MM.1S (cell line): ENCODE data around the gene NANOS3.

Experiments
- DNase-seq: peaks from one replicate; pipeline ENCODE4 v3.0.0-alpha.2; 2015
- H2AFZ ChIP-seq: fragments of 300-600 bp; sonication (generic); 2 replicates; pipeline ENCODE4 v1.6.0; 2016; ENCODE audit warnings: antibody characterized with exemption, low read length
- H3F3A ChIP-seq: fragments of 300-600 bp; sonication (generic); 2 replicates; pipeline ENCODE4 v1.6.1; 2016; ENCODE audit warnings: mild to moderate bottlenecking, antibody characterized with exemption, low read length, moderate library complexity, mixed read lengths; ENCODE audit not compliant: insufficient read depth
- H3K27ac ChIP-seq: fragments of 300-600 bp; sonication (generic); 2 replicates; pipeline ENCODE4 v1.5.1; 2016; ENCODE audit warnings: mild to moderate bottlenecking, low read length
- H3K27me3 ChIP-seq: fragments of 300-600 bp; sonication (generic); replicated peaks from 2 replicates; pipeline ENCODE4 v1.6.0; 2016; ENCODE audit warnings: low read length; ENCODE audit not compliant: insufficient read depth
- H3K36me3 ChIP-seq: fragments of 300-600 bp; sonication (generic); replicated peaks from 2 replicates; pipeline ENCODE4 v1.6.1; 2016; ENCODE audit warnings: mild to moderate bottlenecking, low read length, mixed read lengths; ENCODE audit not compliant: insufficient read depth
- H3K4me1 ChIP-seq: fragments of 300-600 bp; sonication (generic); 2 replicates; pipeline ENCODE4 v1.6.1; 2016; ENCODE audit warnings: low read length, mixed read lengths
- H3K4me2 ChIP-seq: fragments of 300-600 bp; sonication (generic); 2 replicates; pipeline ENCODE4 v1.6.0; 2016; ENCODE audit warnings: low read depth, low read length
- H3K4me3 ChIP-seq: fragments of 300-600 bp; sonication (generic); 2 replicates; pipeline ENCODE4 v1.5.1; 2016; ENCODE audit warnings: low read length, mixed read lengths
- H3K79me2 ChIP-seq: fragments of 300-600 bp; sonication (generic); 2 replicates; pipeline ENCODE4 v1.6.1; 2016; ENCODE audit warnings: mixed run types, low read length, mixed read lengths
- H3K9ac ChIP-seq: fragments of 300-600 bp; sonication (generic); 2 replicates; pipeline ENCODE4 v1.6.1; 2016; ENCODE audit warnings: low read length, mixed read lengths
- H3K9me2 ChIP-seq: fragments of 300-600 bp; sonication (generic); replicated peaks from 2 replicates; pipeline ENCODE4 v1.6.1; 2016; ENCODE audit warnings: mild to moderate bottlenecking, low read length, mixed read lengths; ENCODE audit not compliant: insufficient read depth
- H3K9me3 ChIP-seq: fragments of 300-600 bp; sonication (generic); replicated peaks from 2 replicates; pipeline ENCODE4 v1.6.1; 2016; ENCODE audit warnings: mild to moderate bottlenecking, low read length, mixed read lengths; ENCODE audit not compliant: insufficient read depth
- H4K20me1 ChIP-seq: fragments of 300-600 bp; sonication (generic); 2 replicates; pipeline ENCODE4 v1.6.1; 2016; ENCODE audit warnings: mild to moderate bottlenecking, low read length, moderate library complexity, mixed read lengths; ENCODE audit not compliant: insufficient read depth
- EZH2 ChIP-seq: fragments of 300-600 bp; sonication (generic); optimal IDR thresholded peaks from 2 replicates; pipeline ENCODE3; 2017; ENCODE audit warnings: low read depth, mild to moderate bottlenecking, antibody characterized with exemption, low read length, mixed read lengths
- EZH2phosphoT487 ChIP-seq: fragments of 300-600 bp; sonication (generic); IDR thresholded peaks from 2 replicates; pipeline ENCODE4 v1.6.1; 2018; ENCODE audit warnings: antibody characterized with exemption, low read length
- TF ChIP-seq, protein P1 (sequence below): fragments of 300-600 bp; sonication (generic); IDR thresholded peaks from 2 replicates; pipeline ENCODE4 v1.5.1; 2016; ENCODE audit warnings: antibody characterized with exemption, low read length, mixed read lengths

The NANOS3 gene

DNA sequence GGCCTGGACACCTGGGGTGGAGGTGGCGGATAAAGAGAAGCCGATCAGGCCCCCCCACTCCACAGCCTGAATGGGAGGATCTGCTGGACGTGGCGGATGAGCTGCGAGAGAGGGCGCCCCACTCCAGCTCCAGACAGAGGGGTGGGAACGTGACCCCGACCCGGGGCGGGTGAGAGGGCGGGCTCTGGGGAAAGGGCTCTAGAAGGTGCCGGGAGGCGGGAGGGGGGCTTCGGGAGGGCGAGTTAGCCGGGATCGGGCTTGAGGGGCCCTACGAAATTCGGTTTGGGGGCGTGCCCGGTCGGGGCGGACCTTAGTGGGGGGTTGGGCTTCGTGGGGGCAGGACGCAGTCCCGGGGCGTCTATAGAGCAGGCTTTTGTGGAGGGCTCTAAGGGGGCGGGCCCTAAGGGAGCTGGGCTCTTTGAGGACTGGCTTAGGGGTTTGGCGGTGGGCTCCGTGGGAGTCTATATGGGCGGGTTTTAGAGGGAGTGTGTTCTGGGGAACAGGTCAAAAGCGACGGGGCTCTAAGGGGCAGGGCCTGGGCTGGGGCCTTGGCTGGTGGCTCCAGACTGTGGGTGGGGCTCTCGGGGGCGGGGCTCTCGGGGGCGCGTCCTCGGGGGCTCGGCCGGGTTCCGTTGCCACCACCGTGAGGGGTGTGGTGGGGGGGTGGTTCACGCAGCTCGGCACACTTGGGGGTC is 4.1 kb upstream of the NANOS3 start:
- no peaks in the 10 kb centered on the region for H3K36me3 ChIP-seq
- DNase-seq: no peak
- no peaks in the 10 kb centered on the region for H3K9me2 ChIP-seq
- H3K9ac ChIP-seq: no peak overlapping the region
- peak overlapping the region; percentile 44; the same call in 1 of the 2 replicates for H3K4me3 ChIP-seq
- no peak overlapping the region for H3K27ac ChIP-seq
- no peaks in the 10 kb centered on the region for H3K4me1 ChIP-seq
- no peaks in the 10 kb centered on the region for H3K79me2 ChIP-seq
- TF ChIP-seq EZH2phosphoT487 (no peak), EZH2 (no peak)
- TF ChIP-seq, protein P1, sequence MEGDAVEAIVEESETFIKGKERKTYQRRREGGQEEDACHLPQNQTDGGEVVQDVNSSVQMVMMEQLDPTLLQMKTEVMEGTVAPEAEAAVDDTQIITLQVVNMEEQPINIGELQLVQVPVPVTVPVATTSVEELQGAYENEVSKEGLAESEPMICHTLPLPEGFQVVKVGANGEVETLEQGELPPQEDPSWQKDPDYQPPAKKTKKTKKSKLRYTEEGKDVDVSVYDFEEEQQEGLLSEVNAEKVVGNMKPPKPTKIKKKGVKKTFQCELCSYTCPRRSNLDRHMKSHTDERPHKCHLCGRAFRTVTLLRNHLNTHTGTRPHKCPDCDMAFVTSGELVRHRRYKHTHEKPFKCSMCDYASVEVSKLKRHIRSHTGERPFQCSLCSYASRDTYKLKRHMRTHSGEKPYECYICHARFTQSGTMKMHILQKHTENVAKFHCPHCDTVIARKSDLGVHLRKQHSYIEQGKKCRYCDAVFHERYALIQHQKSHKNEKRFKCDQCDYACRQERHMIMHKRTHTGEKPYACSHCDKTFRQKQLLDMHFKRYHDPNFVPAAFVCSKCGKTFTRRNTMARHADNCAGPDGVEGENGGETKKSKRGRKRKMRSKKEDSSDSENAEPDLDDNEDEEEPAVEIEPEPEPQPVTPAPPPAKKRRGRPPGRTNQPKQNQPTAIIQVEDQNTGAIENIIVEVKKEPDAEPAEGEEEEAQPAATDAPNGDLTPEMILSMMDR: peak; percentile 23
- no peaks in the 10 kb centered on the region for H3K9me3 ChIP-seq
- H3K27me3 ChIP-seq: peaks cover 85% of the 10 kb centered on the region
- H2AFZ ChIP-seq: peak overlapping the region; percentile 53
- H4K20me1 ChIP-seq: no peaks in the 10 kb centered on the region
- H3F3A ChIP-seq: no peaks in the 10 kb centered on the region
- H3K4me2 ChIP-seq: peak overlapping the region; percentile 62; the same call in 1 of the 2 replicates

- Histone ChIP-seq H3K27me3 (peaks cover 80% of the 10 kb centered on the region), H3K9me3 (no peaks in the 10 kb centered on the region), H4K20me1 (no peaks in the 10 kb centered on the region), H3K4me3 (no peak overlapping the region), H3K9me2 (no peaks in the 10 kb centered on the region), H3F3A (no peaks in the 10 kb centered on the region), H3K9ac (no peak overlapping the region), H3K27ac (no peak overlapping the region), H2AFZ (no peak overlapping the region), H3K79me2 (no peaks in the 10 kb centered on the region), H3K36me3 (no peaks in the 10 kb centered on the region), H3K4me2 (no peak overlapping the region), H3K4me1 (no peaks in the 10 kb centered on the region)
- DNase-seq: no peak
- TF ChIP-seq, protein P1: no peak
- TF ChIP-seq EZH2phosphoT487 (no peak), EZH2 (no peak)
These were observed 3.0 kb upstream of the NANOS3 start for GRCh38 chr19:13873834-13874515.

DNA sequence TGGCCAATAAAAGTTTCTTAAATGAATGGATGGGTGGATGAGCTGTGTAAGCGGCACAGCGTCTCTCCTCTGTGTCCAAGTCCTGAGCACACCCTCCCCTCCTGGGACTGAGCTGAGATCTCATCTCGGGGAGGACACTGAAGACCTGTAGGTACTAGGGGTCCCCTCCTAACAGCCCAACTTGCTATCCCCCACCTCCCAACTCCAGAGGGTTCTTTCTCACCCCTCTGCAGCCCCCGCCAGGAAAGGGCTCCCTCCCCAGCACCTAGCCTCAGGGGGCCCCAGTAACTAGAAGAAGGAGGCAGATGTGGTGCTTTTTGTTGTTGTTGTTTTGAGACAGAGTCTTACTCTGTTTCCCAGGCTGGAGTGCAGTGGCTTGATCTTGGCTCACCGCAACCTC is 1.1 kb upstream of the NANOS3 start:
- Histone ChIP-seq H4K20me1 (no peaks in the 10 kb centered on the region), H3K36me3 (no peaks in the 10 kb centered on the region), H3K9me2 (no peaks in the 10 kb centered on the region), H2AFZ (no peak overlapping the region), H3K4me2 (no peak overlapping the region), H3K79me2 (no peaks in the 10 kb centered on the region), H3K4me1 (peaks cover 6% of the 10 kb centered on the region), H3K27me3 (peaks cover 64% of the 10 kb centered on the region), H3F3A (no peaks in the 10 kb centered on the region), H3K4me3 (no peak overlapping the region), H3K27ac (no peak overlapping the region), H3K9me3 (no peaks in the 10 kb centered on the region), H3K9ac (no peak overlapping the region)
- TF ChIP-seq EZH2: no peak
- TF ChIP-seq EZH2phosphoT487: no peak
- TF ChIP-seq, protein P1: no peak
- DNase-seq: no peak
